ENCODE results near the gene GGT7. TPM values are rescaled to one million over a fixed set of nuclear protein-coding genes. Genes with fewer than 3 reads are reported as not detected.

The GGT7 gene
- total RNA-seq, result 12.1 and 13.7 TPM in 2 replicates

GRCh38 chr20:34872622-34873224 lies at the start of gene GGT7:
Gene GGT7 (minus strand): TSS chr20:34872856. CDS start chr20:34872815, 41 bp downstream.

DNA sequence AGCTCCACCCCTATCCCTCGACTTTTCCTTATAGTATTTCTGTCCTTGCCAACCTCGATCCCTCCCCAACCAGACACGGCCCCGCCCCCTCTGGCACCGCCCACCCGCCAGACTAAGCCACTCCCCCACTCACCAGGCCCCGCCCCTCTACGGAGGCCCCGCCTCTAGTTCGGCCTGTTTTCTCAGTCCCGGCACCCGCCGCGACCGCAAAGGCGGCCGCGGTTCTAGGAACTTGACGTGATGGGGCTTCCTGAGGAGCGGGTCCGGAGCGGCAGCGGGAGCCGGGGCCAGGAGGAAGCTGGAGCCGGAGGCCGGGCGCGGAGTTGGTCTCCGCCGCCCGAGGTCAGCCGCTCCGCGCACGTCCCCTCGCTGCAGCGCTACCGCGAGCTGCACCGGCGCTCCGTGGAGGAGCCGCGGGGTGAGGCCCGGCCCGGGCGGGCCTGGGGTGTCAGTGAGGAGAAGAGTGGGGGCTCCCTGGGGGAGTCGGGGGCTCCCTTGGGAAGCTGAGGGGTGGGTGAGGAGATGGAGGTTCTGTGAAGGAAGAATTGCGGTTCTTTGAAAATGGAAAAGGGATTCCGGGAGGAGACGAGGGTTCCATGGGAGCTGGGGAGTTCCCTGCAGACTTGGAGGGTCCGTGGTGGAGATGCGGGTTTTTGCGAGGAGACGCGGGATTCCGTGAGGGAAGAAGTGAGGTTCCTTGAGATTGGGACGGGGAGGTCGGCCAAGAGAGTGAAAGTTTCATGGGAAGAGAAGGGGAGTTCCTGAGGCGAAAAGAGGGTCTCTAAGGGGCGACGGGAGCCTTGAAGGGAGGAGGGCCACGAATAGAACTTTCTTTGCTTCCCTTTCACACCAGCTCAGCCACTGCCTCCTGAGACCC lies 4.0 kb upstream of the GGT7 start, which contains the start of gene ACSS2:
Gene ACSS2, plus strand, starts transcription at position 207 of the 877 bp plus-strand sequence. Its CDS starts 34 bp downstream, at position 241.

GRCh38 chr20:34825530-34826362 lies 46.9 kb downstream of the GGT7 start, which contains the start of gene NCOA6:
Gene NCOA6 (minus strand): TSS chr20:34825651. CDS start chr20:34782355, 43,296 bp downstream.

Other genes starting within 250 kb of the GGT7 start
- 6.7 and 16.5 TPM in 2 replicates for gene PIGU, start 195.8 kb downstream of the GGT7 start, total RNA-seq
- gene TP53INP2, start 168.5 kb downstream of the GGT7 start, total RNA-seq, result 2.4 and 4.0 TPM in 2 replicates
- gene NCOA6, start 47.2 kb downstream of the GGT7 start, total RNA-seq, result 9.4 and 10.0 TPM in 2 replicates
- gene ACSS2, start 3.8 kb upstream of the GGT7 start, total RNA-seq, result 40.4 and 41.8 TPM in 2 replicates
- gene GSS, start 83.0 kb upstream of the GGT7 start, total RNA-seq, result 65.6 and 96.4 TPM in 2 replicates
- under 0.01 and 0.39 TPM in 2 replicates for gene MYH7B, start 83.0 kb upstream of the GGT7 start, total RNA-seq
- 85.6 and 90.9 TPM in 2 replicates for gene TRPC4AP, start 220.0 kb upstream of the GGT7 start, total RNA-seq

Measured in placental epithelial cell (primary cell).